Uterus (tissue), 4 donors: ENCODE data around the gene CD86. TPM values are rescaled to one million over a fixed set of nuclear protein-coding genes. Genes with fewer than 3 reads are reported as not detected.

Experiments
- DNase-seq, 2 donors: peaks; one replicate each; pipeline ENCODE4 v3.0.0-alpha.2; 2019 to 2020
- H3K27ac ChIP-seq, 2 donors: fragments of 200-600 bp; sonication (generic); 1 replicate in 1 of 2; 2 replicates in 1 of 2; pipeline ENCODE4 v1.5.1; 2016 to 2018
- H3K27me3 ChIP-seq, 2 donors: fragments of 200-600 bp; sonication (generic); one replicate each; pipeline ENCODE4 v1.5.1; 2018 to 2019; ENCODE audit warnings: control low read depth in 1 of 2
- H3K36me3 ChIP-seq, 2 donors: fragments of 200-600 bp; sonication (generic); one replicate each; pipeline ENCODE4 v1.5.1; 2019; ENCODE audit warnings: control low read depth in 1 of 2
- H3K4me1 ChIP-seq, 2 donors: fragments of 200-600 bp; sonication (generic); one replicate each; pipeline ENCODE4 v1.5.1; 2018 to 2019; ENCODE audit warnings: control low read depth in 1 of 2
- H3K4me3 ChIP-seq, 2 donors: fragments of 200-600 bp; sonication (generic); 1 replicate in 1 of 2; 2 replicates in 1 of 2; pipeline ENCODE4 v1.5.1; 2018 to 2019; ENCODE audit warnings: mild to moderate bottlenecking in 1 of 2
- H3K9me3 ChIP-seq, 2 donors: fragments of 200-600 bp; sonication (generic); one replicate each; pipeline ENCODE4 v1.5.1; 2019; ENCODE audit warnings: control low read depth in 1 of 2
- POLR2A ChIP-seq, 2 donors: fragments of 450-650 bp; IDR thresholded peaks; one replicate each; pipeline ENCODE4 v1.6.1; 2016; ENCODE audit warnings: antibody characterized with exemption in 2 of 2, mild to moderate bottlenecking in 1 of 2, moderate library complexity in 1 of 2
- intact Hi-C: fragments of 100-400 bp; cut with DNase I; formaldehyde crosslinking; loops from one replicate; pipeline ENCODE4 v1.15.1; 2023; ENCODE audit warnings: low total_unique reads
- total RNA-seq, 4 donors: library from RNA; depleted of rRNA in 3 of 4; stranded (reverse); fragments of >200 nt in 3 of 4; gene quantifications; one replicate each; pipeline versions ENCODE4 v1.1.0 to v1.2.4, GENCODE V29; 2014 to 2023
- TF ChIP-seq, protein P1 (sequence below), 4 experiments: fragments of 200-600 bp in 2 of 4; fragments of 450-650 bp in 2 of 4; sonication (generic) in 2 of 4; IDR thresholded peaks; one replicate each; pipeline ENCODE4 v1.5.1; 2016 to 2019; ENCODE audit warnings: antibody characterized with exemption in 4 of 4, mild to moderate bottlenecking in 2 of 4, moderate library complexity in 1 of 4
- donor health status: DM: yes; HTN: yes; CAD: no.

The CD86 gene
- total RNA-seq, 4 donors from 2014 or later: 0.29 to 4.3 (median 3.0) TPM

DNA sequence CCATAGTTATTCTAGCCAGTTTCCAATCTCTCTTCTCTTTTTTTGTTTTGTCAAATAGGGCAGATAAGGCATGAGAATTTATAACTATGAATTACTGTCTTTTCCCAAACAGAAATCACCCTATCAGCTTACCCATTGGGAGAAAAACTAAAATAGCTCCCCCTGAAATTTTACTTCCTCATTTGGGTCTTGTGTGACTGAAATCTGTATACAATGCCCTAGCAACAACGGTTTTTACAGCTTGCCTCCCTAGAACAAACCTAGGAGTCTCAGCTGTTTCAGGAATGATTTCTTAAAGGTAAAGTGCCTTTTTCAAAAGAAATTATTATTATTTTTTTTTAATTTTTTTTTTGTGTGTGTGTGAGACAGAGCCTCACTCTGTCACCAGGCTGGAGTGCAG lies 56.8 kb downstream of the CD86 start:
- no peak overlapping the region for H3K4me3 ChIP-seq
- H3K9me3 ChIP-seq: peaks cover 0 to 4% of the 10 kb centered on the region in 2 donors
- no peak for TF ChIP-seq POLR2A (IDR thresholded peaks at IDR 0.05)
- TF ChIP-seq, protein P1, sequence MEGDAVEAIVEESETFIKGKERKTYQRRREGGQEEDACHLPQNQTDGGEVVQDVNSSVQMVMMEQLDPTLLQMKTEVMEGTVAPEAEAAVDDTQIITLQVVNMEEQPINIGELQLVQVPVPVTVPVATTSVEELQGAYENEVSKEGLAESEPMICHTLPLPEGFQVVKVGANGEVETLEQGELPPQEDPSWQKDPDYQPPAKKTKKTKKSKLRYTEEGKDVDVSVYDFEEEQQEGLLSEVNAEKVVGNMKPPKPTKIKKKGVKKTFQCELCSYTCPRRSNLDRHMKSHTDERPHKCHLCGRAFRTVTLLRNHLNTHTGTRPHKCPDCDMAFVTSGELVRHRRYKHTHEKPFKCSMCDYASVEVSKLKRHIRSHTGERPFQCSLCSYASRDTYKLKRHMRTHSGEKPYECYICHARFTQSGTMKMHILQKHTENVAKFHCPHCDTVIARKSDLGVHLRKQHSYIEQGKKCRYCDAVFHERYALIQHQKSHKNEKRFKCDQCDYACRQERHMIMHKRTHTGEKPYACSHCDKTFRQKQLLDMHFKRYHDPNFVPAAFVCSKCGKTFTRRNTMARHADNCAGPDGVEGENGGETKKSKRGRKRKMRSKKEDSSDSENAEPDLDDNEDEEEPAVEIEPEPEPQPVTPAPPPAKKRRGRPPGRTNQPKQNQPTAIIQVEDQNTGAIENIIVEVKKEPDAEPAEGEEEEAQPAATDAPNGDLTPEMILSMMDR (IDR thresholded peaks at IDR 0.05): no peak
- no peaks in the 10 kb centered on the region for H3K36me3 ChIP-seq
- intact Hi-C loops: no loop called here
- no peak overlapping the region for H3K27ac ChIP-seq
- H3K4me1 ChIP-seq: no peaks in the 10 kb centered on the region
- no peak for DNase-seq
- no peaks in the 10 kb centered on the region for H3K27me3 ChIP-seq

DNA sequence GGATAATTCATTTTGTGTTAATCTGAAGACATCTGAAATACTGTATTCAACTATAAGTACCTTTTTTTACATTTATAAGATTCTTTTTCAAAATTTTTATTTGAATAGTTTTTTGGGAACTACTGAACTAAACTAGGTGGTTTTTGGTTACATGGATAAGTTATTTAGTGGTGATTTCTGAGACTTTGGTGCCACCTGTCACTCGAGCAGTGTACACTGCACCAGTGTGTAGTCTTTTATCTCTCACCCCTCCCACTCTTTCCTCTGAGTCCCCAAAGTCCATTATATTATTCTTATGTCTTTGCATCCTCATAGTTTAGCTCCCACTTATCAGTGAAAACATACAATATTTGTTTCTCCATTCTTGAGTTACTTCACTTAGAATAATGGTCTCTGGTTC lies 57.6 kb downstream of the CD86 start:
- no peak for DNase-seq
- no peak overlapping the region for H3K27ac ChIP-seq
- no peak overlapping the region for H3K4me3 ChIP-seq
- peaks cover 0 to 4% of the 10 kb centered on the region in 2 donors for H3K9me3 ChIP-seq
- no peaks in the 10 kb centered on the region for H3K27me3 ChIP-seq
- H3K36me3 ChIP-seq: no peaks in the 10 kb centered on the region
- TF ChIP-seq, protein P1 (IDR thresholded peaks at IDR 0.05): no peak
- no peak for TF ChIP-seq POLR2A (IDR thresholded peaks at IDR 0.05)
- H3K4me1 ChIP-seq: no peaks in the 10 kb centered on the region
- intact Hi-C loops: no loop called here

DNA sequence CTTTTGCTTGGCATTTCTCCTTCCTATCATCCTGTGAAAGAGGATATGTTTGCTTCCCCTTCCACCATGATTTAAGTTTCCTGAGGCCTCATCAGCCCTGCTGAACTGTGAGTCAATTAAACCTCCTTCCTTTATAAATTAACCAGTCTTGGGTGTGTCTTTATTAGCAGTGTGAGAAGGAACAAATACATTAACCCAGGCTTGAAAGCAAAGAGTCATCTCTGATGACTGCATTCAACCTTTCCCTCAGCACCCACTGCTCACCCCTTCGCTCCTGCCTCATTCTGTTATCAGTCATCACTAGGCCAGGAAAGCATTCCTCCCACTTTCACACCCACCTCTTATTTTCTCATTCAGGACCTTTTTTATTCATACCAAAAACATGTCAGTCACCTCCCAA lies 68.7 kb downstream of the CD86 start:
- intact Hi-C loops: no loop called here
- H3K36me3 ChIP-seq: no peaks in the 10 kb centered on the region
- H3K9me3 ChIP-seq: no peaks in the 10 kb centered on the region
- DNase-seq: no peak
- H3K27ac ChIP-seq: no peak overlapping the region
- TF ChIP-seq, protein P1 (IDR thresholded peaks at IDR 0.05): no peak
- no peak for TF ChIP-seq POLR2A (IDR thresholded peaks at IDR 0.05)
- no peak overlapping the region for H3K4me3 ChIP-seq
- H3K27me3 ChIP-seq: no peaks in the 10 kb centered on the region
- H3K4me1 ChIP-seq: no peaks in the 10 kb centered on the region

DNA sequence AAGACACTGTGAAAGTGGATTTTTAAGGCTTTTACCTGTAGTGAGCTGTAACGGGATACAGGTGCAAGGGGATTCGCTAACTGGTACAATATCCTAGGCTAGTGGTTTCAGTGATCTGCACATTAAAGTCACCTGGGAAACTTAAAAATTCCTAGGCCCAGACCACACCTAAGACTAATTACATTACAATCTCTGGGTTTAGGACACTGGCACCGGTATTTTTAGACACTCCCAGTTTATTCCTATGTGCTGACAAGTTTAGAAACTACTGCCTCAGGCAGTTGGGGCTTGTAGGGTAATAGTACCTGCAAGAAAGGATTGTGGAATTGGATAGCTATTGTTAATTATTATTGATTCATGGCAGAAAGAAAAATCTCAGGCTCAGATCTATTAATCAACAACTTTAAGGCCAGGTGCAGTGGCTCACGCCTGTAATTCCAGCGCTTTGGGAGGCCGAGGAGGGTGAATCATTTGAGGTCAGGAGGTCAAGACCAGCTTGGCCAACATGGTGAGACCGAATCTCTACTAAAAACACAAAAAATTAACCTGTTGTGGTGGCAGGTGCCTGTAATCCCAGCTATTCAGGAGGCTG lies 77.9 kb downstream of the CD86 start:
- DNase-seq: no peak
- intact Hi-C loops: no loop called here
- H3K4me1 ChIP-seq: no peaks in the 10 kb centered on the region
- H3K36me3 ChIP-seq: no peaks in the 10 kb centered on the region
- no peak overlapping the region for H3K4me3 ChIP-seq
- H3K27me3 ChIP-seq: no peaks in the 10 kb centered on the region
- no peak overlapping the region for H3K27ac ChIP-seq
- TF ChIP-seq, protein P1 (IDR thresholded peaks at IDR 0.05): no peak
- TF ChIP-seq POLR2A (IDR thresholded peaks at IDR 0.05): no peak
- no peaks in the 10 kb centered on the region for H3K9me3 ChIP-seq

DNA sequence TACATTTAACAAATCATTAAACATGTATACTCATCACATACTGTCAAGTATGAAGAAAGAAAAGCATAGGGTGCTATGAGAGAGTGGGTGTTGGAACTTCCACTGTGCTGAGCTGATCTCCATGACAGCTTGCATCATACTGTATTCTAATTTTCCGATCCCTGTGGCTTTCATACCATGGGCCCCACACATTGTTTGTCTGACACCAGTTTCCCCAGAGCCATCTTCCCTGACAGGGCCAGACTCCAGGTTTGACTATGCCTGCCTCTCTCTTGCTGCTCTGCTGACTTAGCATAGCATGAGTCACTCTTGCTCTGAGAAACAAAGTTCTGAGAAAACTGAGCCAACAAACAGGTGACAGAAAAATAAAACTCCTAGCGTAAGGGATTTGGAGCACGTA lies 91.3 kb downstream of the CD86 start:
- intact Hi-C loops: no loop called here
- H3K9me3 ChIP-seq: no peaks in the 10 kb centered on the region
- H3K36me3 ChIP-seq: no peaks in the 10 kb centered on the region
- no peak overlapping the region for H3K27ac ChIP-seq
- H3K27me3 ChIP-seq: no peaks in the 10 kb centered on the region
- no peaks in the 10 kb centered on the region for H3K4me1 ChIP-seq
- H3K4me3 ChIP-seq: no peak overlapping the region
- DNase-seq: no peak
- TF ChIP-seq, protein P1 (IDR thresholded peaks at IDR 0.05): no peak
- no peak for TF ChIP-seq POLR2A (IDR thresholded peaks at IDR 0.05)
